NK-92 (cell line): Measurements from ENCODE around the gene BIRC2.
A peak's percentile ranks its signal among the peaks of the same experiment; 100 is the strongest.
"Not testable (repeated sequence)": the region's sequence is repeated elsewhere in the genome, so short reads cannot be mapped to it uniquely, and the experiment has no call there.

Experiments
- DNase-seq: peaks from one replicate; lab custom pipeline; 2025; ENCODE audit not compliant: unreplicated experiment; lab: John Stamatoyannopoulos, UW

BIRC2 gene

DNA sequence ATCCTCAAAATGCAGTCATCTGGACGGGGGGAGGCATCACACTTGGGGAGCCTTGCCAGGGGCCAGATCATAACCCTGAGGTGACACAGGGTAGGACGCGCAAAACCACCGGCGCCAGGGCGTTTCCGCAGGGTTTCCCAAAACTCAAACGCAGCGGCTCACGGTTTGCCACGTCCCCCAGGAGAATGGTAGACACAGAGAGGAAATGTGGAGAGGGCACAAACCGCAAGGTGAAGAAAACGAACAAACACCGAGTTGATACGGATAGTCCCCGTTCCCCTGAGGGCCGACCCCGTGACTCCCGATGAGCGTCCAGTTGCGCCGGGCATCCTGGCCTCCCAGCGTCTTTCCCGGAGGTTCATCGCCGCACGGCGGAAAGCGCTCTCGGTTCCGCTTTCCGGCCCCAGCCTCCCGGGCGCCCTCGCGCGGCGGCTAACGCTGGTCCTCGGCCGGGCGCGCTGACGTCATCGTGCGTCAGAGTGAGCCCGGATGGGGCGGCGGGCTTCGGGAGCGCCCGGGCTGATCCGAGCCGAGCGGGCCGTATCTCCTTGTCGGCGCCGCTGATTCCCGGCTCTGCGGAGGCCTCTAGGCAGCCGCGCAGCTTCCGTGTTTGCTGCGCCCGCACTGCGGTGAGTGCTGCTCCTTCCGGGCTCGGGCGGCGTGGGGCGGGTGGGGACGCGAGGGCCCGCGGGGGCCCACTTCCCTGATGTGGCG lies at the start of gene BIRC2:
TSS of gene BIRC2 (plus strand) at position 467 of the 714 bp plus-strand sequence. CDS start 2,641 bp downstream, outside the sequence.
- DNase-seq, result peak; percentile 44

DNA sequence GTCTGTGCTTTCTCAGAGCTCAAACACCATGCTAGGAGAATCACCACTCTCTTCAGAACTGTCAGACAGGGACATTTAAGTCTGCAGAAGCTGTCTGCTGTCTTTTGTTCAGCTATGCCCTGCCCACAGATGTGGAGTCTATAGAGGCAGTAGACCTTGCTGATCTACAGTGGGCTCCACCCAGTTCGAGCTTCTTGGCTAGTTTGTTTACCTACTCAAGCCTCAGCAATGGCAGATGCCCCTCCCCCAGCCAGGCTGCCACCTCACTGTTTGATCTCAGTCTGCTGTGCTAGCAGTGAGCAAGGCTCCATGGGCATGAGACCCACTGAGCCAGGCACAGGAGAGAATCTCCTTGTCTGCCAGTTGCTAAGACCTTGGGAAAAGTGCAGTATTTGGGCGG lies 46.2 kb upstream of the BIRC2 start:
- not testable (repeated sequence) for DNase-seq

DNA sequence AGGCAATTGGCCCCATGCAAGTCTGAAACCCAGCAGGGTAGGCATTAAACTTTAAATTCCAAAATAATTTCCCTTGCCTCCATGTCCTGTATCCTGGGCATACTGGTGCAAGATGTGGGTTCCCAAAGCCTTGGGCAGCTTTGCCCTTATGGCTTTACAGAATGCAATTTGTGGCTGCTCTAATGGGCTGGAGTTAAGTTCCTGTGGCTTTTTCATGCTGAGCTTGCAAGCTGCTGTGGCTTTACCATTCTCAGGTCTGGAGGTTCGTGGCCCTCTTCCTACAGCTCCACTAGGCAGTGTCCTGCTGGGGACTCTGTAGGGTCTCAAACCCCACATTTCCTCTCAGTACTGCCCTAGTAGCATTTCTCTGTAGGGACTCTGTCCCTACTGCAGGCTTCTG lies 44.8 kb upstream of the BIRC2 start:
- no peak for DNase-seq

DNA sequence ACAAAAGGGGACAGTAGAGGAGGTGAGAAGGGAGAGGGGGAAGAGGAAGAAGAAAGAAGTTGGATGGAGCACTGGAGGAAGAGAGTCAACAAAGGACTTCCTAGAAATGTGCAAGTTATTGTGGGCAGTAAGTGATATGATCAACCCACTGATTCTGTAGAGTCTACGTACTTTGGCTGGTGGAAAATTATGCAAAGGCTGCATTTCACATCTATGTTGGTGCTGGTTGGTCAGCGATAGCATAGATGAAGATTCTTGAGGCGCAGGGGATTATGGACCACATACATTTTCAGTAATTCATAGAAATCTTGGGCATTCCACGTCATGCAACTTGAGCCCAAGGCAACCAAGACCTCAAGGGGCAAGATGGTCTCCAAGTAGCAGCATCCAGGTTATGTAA lies 42.3 kb upstream of the BIRC2 start:
- no peak for DNase-seq

DNA sequence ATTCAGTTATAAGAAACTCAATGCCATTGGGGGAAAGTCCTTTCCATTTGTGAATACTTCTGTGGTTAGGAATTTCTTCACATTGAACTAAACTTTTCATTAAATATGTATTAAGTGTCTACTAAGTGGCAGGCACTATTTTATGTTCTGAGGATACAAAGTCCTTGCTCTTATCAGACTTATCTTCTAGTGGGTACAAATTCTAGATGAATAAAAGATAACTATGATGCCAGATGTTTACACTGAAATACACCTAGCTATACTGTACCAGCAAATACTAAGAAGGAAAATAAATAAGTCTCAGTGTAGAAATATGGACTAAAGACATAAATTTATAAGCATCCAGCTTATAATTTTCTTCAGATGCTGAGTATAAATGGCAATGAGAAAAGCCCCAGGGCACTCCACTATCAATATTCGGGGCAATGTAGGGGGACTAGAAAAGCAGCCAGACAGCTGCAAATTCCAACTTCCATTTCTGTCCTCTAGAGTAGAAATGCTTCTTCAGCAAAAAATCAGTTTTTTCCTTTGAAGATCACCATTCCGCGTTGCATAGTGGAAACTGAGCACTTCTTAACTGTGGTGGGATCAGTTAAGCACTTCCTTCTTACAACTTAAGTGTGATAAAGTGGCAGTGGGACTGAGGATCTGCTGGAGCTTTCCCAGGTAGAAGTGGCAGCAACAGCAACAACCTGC lies 41.5 kb upstream of the BIRC2 start:
- no peak for DNase-seq

DNA sequence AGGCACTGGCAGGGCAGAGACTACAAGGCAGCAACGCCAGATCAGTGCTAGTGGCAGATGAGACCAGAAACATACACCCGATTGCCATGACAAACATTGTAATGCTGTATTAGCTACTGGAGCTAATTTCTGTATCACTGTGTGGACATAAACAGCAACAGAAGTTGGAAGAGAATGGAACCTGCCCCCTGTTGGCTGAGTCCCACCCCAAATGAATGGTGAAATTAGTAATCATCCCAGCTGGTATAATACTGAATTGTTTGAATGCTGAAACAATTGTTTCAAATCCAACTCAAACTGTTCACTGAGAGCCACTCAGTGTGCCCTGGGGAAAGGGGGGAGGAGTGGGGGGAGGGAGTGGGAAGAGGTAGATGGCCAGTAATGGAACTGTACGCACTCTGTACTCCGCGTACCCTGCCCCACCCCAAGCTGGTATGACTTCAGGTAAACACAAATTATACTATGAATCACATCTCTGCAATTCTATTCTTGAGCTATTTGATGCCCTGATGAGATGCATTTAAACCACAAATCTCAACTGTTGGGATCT lies 40.9 kb upstream of the BIRC2 start:
- DNase-seq, result no peak

DNA sequence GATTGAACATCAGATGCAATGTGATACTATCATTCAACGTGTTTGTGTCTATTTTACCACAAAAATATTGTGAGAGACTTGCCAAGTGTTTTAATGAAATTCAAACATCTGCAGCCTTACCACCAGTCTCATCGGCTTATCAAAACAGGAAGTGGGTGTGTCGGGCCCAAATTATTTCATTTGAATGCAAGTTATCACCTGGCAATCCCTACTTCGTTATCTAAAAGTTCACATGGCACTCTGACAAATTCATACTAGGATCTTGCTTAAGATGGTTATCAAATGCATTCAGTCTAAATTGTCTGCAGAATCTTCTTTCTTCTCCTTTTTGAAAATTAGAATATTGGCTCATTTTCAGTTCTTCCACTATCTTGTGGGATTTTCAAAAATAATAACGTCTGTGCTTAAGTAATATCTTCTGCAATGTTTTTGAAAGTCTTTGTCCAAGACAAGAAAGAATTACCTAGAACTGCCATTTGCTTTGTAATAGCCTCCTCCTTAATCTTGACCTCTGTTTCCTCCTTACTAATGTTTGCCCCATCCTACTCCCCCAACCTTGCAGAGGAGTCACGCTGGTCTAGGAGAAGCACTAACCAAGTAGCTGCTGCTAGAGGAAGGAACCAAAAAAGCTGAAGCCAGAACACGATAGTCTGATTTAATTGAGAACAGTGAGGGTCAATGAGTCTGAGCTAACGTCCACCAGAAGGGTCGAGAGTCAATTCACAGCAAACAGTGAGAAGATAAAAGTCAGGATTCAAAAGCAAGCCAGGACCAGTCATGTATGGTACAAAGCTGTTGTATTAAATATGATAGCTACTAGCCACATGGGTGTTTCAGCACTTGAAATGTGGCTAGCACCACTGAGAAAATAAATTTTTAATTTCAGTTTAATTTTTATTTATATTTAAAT lies 39.9 kb upstream of the BIRC2 start:
- no peak for DNase-seq

DNA sequence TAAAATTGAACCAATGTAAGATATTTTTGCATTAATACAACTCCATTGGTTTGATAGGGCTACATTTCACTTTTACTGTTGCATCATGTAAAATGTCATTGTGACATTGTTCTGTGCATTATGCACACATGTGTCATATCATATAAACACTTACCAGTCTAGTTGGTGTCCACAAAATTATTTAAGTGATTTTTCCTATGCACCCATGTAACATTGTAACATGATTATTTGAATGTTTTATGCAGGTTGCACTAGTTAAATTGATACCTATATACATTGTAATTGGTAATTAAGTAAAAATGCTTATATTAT lies 39.3 kb upstream of the BIRC2 start:
- DNase-seq, result no peak

DNA sequence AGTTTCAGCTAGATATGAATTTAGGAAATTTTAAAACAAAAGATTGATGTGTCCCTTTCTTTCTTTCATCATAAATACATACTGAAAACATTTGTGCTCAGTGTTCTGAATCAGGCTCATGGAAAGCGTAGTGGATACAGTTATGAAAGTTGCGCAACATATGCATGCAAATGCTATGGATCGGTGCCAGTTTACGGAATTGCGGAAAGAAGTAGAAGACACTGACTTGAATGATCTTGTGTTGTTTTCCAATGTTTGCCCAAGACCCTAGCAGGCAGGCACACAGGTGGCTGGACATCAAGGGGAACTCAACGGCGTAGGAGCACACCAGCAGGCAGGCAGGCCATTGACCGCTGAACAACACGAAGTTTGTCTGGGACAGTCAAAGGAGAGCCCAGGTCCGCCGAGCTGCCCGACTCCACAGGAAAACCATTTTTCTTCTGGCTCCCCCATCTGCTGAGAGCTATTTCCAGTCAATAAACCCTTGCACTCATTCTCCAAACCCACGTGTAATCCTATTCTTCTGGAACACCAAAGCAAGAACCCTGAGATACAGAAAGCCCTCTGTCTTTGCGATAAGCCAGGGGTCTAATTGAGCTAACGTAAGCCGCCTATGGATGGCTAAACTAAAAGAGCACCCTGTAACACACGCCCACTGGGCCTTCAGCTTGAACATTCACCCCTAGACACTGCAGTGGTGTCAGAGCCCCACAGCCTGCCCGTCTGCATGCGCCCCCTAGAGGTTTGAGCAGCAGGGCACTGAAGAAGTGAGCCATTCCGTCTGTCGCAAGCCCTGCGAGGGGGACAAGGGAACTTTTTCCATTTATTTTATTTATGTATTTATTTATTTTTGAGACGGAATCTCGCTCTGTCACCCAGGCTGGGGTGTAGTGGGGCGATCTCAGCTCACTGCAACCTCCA lies 37.1 kb upstream of the BIRC2 start:
- no peak for DNase-seq

DNA sequence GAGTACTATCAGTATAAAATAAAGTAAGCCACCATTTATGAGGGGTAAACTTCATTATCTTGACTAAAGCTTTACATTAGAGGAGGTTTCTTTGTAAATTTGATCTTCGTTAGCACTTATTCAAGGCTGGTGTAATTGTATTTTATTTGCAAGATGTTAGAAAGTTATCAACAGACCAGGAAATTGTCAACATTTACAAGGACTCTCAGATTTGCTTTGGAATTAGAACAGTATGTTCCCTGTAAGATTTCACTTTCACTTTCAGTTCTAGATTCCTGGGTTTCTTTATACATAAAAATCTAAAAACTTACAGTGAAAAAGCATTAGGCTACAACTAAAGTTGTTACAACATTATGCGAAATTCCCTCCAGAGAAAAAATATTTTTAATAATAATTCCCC lies 34.3 kb upstream of the BIRC2 start:
- no peak for DNase-seq

DNA sequence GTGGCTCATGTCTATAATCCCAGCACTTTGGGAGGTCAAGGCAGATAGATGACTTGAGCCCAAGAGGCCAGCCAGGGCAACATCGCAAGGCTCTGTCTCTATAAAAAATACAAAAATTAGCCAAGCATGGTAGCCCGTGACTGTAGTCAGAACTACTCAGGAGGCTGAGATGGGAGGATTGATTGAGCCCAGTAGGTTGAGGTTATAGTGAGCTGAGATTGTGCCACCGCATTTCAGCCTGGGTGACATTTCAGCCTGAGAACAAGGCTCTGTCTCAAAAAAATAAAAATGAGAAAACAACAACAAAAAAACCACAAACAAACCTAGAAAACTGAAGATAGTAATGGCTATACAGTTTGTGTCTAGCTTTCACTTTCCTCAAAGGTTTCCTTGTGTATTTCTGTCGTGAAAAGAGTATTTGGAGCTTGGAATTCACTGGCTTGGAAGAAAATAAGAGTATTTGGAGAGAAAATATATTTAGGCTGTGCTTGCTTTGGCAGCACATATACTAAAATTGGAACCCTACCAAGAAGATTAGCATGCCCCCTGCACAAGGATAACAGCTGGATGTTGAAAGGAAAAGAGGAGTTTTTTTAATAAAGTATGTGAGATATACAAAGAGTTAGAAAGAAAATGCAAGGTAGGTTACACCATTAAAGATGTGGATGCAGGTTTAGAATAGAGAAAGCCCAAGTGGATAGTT lies 33.6 kb upstream of the BIRC2 start:
- no peak for DNase-seq

DNA sequence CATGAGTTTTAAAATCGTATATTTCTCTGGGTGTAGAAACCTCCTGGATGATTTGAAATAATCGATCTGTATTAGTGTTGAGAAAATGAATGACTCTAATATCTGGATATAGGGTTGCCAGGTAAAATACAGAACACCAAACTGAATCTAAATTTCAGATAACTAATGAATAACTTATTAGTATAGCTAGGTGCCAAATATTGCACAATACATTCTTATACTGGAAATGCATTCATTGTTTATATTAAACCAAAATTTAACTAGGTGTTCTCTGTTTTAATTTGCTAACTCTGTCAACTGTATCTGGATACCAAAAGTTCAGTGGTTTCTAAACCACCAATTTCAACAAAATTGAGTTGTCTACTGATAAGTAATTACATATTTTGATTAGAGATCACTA lies 32.2 kb upstream of the BIRC2 start:
- no peak for DNase-seq

DNA sequence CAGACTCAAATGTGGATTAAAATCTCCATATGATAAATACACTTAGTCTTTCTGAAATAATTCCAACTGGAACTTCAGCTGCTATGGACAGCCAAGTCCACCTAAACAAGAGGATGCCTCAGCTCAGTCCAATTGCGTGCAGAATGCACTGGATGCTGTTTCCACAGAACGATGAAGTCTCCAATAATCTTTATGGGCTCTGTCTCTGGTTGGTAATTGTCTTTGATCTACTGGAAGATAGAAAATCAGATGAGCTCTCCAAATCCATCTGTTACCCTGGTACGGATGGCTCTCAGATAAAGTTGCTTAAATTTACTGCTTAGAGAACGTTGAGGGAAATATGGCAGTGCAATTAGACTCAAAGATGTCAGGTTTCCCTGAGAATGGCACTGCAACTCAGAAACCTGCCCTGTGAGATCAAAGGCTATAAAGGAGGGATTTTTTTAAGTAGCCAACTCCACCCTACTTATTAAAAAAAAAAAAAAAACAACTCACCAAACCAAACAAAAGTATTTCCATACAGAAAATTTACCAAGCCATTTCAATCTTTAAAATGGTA lies 30.6 kb upstream of the BIRC2 start:
- DNase-seq, result no peak

DNA sequence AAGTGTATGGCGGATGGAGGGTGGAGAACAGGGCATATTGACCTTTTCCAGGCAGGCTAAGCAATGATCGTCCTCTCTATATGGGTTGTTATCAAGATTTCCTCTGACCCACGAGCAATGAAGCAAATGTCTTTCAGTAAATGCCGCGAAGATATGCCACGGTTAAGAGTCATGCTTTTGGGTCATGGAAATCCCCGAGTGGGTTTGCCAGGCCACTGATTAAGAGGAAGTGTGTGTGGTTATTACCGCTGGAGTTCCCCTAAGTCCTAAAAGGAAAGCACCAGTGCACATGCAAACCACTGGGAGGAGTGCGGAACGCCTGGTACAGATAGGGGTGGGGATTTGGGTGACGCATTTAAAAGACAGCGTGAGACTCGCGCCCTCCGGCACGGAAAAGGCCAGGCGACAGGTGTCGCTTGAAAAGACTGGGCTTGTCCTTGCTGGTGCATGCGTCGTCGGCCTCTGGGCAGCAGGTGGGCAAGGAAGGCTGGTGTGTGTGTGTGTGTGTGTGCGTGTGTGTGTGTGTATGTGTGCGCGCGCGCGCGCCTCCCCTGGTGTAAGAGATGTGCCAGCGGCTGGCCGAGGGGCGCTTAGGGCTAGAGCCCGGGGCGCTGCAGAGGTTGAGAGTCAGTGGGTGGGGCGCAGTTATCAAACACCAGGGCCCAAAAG lies 29.8 kb upstream of the BIRC2 start, which contains the start of gene BIRC3:
TSS of gene BIRC3 (plus strand) at position 386 of the 669 bp plus-strand sequence. CDS start 7,026 bp downstream, outside the sequence.
- DNase-seq, result peak; percentile 65

DNA sequence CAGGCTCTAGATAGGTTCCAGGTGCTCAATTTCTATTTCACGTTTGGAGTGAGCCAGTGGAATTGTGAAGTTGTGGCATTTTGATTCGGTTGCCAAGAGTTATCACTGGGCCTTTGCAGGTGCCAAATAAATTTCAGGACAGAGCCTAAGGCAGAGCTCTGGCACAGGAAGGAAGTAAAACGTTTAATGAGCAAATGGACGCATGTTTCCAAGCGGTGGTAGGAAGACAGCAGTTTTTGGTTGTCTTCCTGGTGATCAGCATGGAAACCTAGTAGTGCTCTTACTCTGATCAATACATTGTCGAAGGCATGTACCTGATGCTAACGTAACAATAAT lies 29.3 kb upstream of the BIRC2 start:
- no peak for DNase-seq

DNA sequence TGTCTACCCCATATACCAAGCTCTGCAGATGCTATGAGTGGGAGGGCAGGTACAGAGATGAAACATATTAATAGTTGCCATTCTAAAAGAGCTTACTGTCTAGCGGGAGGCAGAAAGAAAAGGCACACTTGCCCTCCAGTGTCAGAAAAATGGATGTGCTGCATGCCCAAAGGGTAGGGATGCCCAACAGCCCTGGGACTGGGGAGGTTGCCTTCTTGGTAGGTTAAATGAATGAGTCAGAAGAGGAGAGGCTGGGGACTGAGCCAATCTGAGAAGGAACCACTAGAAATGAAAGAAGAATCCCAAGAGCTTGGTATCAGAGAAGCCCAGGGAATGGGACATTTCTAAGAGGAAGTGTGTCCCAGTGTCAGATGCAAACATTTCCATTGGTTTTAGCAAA lies 28.5 kb upstream of the BIRC2 start:
- DNase-seq, result no peak

DNA sequence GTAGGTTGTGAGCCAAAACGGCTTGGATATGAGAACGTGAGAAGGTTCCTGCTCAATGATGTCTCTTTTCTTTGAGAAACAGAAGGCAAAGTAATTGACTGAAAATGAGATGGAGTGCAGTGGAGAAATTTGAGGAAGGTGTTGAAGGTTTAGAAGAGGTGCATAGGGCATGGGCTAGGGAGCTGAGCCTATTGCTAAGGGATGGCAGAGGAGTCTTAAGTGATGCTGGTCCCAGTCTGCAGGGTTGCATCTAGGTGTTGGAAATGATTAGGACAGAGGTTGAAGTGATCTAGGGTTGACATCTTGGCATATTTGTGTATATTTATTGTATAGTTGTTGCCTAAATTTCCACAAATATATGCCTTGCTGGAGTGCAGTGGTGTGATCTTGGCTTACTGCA lies 27.5 kb upstream of the BIRC2 start:
- DNase-seq, result no peak

DNA sequence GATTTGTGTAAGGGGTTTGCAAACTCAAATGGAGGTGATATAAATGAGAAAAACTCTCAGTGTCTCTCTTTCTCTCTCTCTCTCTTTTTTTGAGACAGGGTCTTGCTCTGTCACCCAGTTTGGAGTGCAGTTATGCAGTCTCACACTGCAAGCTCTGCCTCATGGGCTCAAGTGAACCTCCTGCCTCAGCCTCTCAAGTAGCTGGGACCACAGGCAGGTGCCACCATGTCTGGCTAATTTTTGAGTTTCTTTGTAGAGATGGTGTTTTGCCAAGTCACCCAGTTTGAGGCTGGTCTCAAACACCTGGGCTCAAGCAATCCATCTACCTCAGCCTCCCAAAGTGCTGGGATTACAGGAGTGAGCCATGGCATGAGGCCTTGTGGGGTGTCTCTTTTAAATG lies 26.8 kb upstream of the BIRC2 start:
- no peak for DNase-seq

DNA sequence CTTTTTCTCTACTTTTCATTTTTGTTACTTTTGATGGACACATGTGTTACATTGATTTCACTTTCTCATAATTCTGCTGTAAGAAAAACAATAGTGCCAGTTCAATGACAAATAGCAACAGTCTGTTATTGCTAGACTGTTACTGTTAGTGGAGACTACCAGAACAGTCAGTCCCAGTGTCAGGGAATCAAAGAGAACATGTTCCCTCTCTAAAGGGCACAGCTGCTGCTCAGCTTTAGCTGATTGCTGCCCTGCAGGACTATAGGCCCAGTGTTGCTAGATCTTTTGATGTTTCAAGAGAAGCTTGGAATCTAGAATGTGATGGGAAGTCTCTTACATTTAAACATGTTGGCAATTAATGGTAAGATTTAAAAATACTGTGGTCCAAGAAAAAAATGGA lies 26.3 kb upstream of the BIRC2 start:
- no peak for DNase-seq
